ENCODE measurements around the gene RTN1. TPM values are rescaled to one million over a fixed set of nuclear protein-coding genes. Genes with fewer than 3 reads are reported as not detected.

The RTN1 gene
- total RNA-seq, 1 experiment from 2014 or later, result 1.1 TPM

DNA sequence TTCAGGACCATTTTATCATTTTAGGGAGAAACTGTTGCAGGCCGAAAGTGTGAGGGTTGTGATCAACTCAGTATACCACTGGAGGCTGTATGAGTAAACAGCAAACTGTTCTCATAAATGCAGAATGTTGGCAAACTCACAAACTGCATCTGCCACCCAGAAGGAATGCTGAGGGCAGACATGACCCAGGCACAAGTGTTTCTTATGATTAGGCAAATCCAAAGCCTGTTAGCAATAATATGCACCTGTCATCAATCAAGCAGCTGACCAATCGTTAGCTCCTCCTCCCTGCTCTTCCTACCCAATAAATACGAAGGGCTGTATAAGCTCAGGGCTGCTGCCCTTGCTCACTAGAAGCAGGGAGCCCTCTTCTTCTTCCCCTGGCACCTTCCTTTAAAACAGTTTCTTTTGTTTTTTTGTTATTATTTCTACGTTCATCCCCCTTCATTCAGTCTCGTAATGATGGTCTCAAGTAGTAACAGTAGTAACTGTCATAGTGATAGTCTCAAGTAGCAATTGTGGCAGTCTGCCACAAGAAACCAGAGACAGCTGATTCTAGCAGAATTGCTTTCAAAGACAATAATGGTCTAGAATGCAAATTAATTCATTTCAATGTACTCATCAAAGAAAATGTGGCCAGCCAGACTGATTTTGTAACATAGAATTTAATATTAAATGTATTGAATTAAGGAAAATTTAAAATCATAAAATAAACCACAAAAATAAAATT lies 278.8 kb downstream of the RTN1 start:
- H3K4me1 Mint-ChIP-seq, result no peaks in the 10 kb centered on the region
- H3K27me3 Mint-ChIP-seq (ENCODE audit: low read depth), result no peaks in the 10 kb centered on the region
- H3K36me3 Mint-ChIP-seq, result no peaks in the 10 kb centered on the region
- ATAC-seq (no peak), DNase-seq (ENCODE audit: low spot score) (no peak)
- ChIA-PET CTCF (interaction anchor here (4.4 kb wide), 1 partner anchor 15 kb away, joined by 18 read pairs; the partner anchor contains the start of gene CCDC175), POLR2A (no interaction called here)
- no peak overlapping the region for H3K27ac Mint-ChIP-seq
- no peak overlapping the region for H3K4me3 Mint-ChIP-seq
- TF ChIP-seq SP1 (CRISPR knock-in tag; conservative IDR thresholded peaks at IDR 0.05), result no peak
- no peak for TF ChIP-seq RELA (CRISPR knock-in tag; IDR thresholded peaks at IDR 0.05; ENCODE audit: borderline replicate concordance)
- no peak for TF ChIP-seq ZNF138 (CRISPR knock-in tag; conservative IDR thresholded peaks at IDR 0.05)
- TF ChIP-seq RORB (CRISPR knock-in tag; IDR thresholded peaks at IDR 0.05), result no peak
- no peak for TF ChIP-seq ZNF121 (CRISPR knock-in tag; IDR thresholded peaks at IDR 0.05)
- TF ChIP-seq, protein P1, sequence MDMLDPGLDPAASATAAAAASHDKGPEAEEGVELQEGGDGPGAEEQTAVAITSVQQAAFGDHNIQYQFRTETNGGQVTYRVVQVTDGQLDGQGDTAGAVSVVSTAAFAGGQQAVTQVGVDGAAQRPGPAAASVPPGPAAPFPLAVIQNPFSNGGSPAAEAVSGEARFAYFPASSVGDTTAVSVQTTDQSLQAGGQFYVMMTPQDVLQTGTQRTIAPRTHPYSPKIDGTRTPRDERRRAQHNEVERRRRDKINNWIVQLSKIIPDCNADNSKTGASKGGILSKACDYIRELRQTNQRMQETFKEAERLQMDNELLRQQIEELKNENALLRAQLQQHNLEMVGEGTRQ (CRISPR knock-in tag; IDR thresholded peaks at IDR 0.05), result no peak
- TF ChIP-seq GABPB1 (CRISPR knock-in tag; IDR thresholded peaks at IDR 0.05), result no peak
- no peak for TF ChIP-seq MXD4 (CRISPR knock-in tag; IDR thresholded peaks at IDR 0.05; ENCODE audit: borderline replicate concordance)
- no peak for TF ChIP-seq ZNF317 (CRISPR knock-in tag; IDR thresholded peaks at IDR 0.05; ENCODE audit: borderline replicate concordance, low read depth)
- no peak for TF ChIP-seq EMX1 (CRISPR knock-in tag; IDR thresholded peaks at IDR 0.05)
- TF ChIP-seq, protein P2, sequence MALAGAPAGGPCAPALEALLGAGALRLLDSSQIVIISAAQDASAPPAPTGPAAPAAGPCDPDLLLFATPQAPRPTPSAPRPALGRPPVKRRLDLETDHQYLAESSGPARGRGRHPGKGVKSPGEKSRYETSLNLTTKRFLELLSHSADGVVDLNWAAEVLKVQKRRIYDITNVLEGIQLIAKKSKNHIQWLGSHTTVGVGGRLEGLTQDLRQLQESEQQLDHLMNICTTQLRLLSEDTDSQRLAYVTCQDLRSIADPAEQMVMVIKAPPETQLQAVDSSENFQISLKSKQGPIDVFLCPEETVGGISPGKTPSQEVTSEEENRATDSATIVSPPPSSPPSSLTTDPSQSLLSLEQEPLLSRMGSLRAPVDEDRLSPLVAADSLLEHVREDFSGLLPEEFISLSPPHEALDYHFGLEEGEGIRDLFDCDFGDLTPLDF (CRISPR knock-in tag; IDR thresholded peaks at IDR 0.05), result no peak
- TF ChIP-seq MYBL2 (CRISPR knock-in tag; IDR thresholded peaks at IDR 0.05), result no peak
- TF ChIP-seq, protein P3, sequence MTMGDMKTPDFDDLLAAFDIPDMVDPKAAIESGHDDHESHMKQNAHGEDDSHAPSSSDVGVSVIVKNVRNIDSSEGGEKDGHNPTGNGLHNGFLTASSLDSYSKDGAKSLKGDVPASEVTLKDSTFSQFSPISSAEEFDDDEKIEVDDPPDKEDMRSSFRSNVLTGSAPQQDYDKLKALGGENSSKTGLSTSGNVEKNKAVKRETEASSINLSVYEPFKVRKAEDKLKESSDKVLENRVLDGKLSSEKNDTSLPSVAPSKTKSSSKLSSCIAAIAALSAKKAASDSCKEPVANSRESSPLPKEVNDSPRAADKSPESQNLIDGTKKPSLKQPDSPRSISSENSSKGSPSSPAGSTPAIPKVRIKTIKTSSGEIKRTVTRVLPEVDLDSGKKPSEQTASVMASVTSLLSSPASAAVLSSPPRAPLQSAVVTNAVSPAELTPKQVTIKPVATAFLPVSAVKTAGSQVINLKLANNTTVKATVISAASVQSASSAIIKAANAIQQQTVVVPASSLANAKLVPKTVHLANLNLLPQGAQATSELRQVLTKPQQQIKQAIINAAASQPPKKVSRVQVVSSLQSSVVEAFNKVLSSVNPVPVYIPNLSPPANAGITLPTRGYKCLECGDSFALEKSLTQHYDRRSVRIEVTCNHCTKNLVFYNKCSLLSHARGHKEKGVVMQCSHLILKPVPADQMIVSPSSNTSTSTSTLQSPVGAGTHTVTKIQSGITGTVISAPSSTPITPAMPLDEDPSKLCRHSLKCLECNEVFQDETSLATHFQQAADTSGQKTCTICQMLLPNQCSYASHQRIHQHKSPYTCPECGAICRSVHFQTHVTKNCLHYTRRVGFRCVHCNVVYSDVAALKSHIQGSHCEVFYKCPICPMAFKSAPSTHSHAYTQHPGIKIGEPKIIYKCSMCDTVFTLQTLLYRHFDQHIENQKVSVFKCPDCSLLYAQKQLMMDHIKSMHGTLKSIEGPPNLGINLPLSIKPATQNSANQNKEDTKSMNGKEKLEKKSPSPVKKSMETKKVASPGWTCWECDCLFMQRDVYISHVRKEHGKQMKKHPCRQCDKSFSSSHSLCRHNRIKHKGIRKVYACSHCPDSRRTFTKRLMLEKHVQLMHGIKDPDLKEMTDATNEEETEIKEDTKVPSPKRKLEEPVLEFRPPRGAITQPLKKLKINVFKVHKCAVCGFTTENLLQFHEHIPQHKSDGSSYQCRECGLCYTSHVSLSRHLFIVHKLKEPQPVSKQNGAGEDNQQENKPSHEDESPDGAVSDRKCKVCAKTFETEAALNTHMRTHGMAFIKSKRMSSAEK (CRISPR knock-in tag; IDR thresholded peaks at IDR 0.05; ENCODE audit: borderline replicate concordance), result no peak
- TF ChIP-seq, protein P4, sequence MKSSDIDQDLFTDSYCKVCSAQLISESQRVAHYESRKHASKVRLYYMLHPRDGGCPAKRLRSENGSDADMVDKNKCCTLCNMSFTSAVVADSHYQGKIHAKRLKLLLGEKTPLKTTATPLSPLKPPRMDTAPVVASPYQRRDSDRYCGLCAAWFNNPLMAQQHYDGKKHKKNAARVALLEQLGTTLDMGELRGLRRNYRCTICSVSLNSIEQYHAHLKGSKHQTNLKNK (CRISPR knock-in tag; IDR thresholded peaks at IDR 0.05), result no peak
- no peak for TF ChIP-seq TP53 (CRISPR knock-in tag; IDR thresholded peaks at IDR 0.05)
- TF ChIP-seq FOXP1 (CRISPR knock-in tag; IDR thresholded peaks at IDR 0.05; ENCODE audit: borderline replicate concordance), result no peak
- H3K9me3 Mint-ChIP-seq, result peaks cover 13% of the 10 kb centered on the region

DNA sequence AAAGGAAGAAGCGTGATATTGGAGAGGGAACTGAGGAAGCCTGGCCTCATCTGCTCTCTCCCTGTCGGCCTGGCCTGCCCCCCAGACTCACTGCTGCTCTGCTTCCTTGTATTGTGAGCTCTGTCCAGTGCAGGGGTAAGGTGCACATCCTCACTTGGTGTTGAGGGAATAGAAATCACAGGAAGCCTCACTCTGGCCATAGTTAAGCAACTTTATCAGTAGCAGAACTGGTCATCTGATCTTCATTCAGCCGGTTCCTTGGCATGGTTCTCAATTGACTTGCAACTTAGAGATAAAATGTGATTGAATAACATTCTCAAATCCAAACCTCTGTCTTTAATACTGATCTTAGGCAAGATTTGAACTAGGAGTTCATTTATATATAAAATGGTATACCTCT lies 282.5 kb downstream of the RTN1 start:
- POLR2A ChIA-PET, result no interaction called here
- CTCF ChIA-PET, result no interaction called here
- Mint-ChIP-seq H3K27me3 (ENCODE audit: low read depth) (no peaks in the 10 kb centered on the region), H3K4me1 (peaks cover 6% of the 10 kb centered on the region; the same call in 1 of the 2 replicates), H3K4me3 (no peak overlapping the region), H3K27ac (no peak overlapping the region), H3K36me3 (no peaks in the 10 kb centered on the region), H3K9me3 (peaks cover 13% of the 10 kb centered on the region)
- DNase-seq (ENCODE audit: low spot score) (no peak), ATAC-seq (no peak)
- no peak for TF ChIP-seq HMGA2 (CRISPR knock-in tag; IDR thresholded peaks at IDR 0.05)
- no peak for TF ChIP-seq RORB (CRISPR knock-in tag; IDR thresholded peaks at IDR 0.05)
- TF ChIP-seq, protein P5, sequence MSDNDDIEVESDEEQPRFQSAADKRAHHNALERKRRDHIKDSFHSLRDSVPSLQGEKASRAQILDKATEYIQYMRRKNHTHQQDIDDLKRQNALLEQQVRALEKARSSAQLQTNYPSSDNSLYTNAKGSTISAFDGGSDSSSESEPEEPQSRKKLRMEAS (CRISPR knock-in tag; IDR thresholded peaks at IDR 0.05), result no peak
- no peak for TF ChIP-seq TCF7 (CRISPR knock-in tag; IDR thresholded peaks at IDR 0.05; ENCODE audit: low read depth)
- TF ChIP-seq, protein P6, sequence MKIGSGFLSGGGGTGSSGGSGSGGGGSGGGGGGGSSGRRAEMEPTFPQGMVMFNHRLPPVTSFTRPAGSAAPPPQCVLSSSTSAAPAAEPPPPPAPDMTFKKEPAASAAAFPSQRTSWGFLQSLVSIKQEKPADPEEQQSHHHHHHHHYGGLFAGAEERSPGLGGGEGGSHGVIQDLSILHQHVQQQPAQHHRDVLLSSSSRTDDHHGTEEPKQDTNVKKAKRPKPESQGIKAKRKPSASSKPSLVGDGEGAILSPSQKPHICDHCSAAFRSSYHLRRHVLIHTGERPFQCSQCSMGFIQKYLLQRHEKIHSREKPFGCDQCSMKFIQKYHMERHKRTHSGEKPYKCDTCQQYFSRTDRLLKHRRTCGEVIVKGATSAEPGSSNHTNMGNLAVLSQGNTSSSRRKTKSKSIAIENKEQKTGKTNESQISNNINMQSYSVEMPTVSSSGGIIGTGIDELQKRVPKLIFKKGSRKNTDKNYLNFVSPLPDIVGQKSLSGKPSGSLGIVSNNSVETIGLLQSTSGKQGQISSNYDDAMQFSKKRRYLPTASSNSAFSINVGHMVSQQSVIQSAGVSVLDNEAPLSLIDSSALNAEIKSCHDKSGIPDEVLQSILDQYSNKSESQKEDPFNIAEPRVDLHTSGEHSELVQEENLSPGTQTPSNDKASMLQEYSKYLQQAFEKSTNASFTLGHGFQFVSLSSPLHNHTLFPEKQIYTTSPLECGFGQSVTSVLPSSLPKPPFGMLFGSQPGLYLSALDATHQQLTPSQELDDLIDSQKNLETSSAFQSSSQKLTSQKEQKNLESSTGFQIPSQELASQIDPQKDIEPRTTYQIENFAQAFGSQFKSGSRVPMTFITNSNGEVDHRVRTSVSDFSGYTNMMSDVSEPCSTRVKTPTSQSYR (CRISPR knock-in tag; IDR thresholded peaks at IDR 0.05), result no peak
- no peak for TF ChIP-seq NR3C1 (CRISPR knock-in tag; conservative IDR thresholded peaks at IDR 0.05; ENCODE audit: low read depth)
- TF ChIP-seq JUN (CRISPR knock-in tag; IDR thresholded peaks at IDR 0.05), result no peak
- no peak for TF ChIP-seq JAZF1 (CRISPR knock-in tag; IDR thresholded peaks at IDR 0.05)
- no peak for TF ChIP-seq ZBTB21 (CRISPR knock-in tag; IDR thresholded peaks at IDR 0.05; ENCODE audit: borderline replicate concordance)
- TF ChIP-seq NFYB (CRISPR knock-in tag; conservative IDR thresholded peaks at IDR 0.05; ENCODE audit: low read depth), result no peak
- no peak for TF ChIP-seq NR2C2 (CRISPR knock-in tag; IDR thresholded peaks at IDR 0.05)

Data from WTC11 (cell line).